ENCODE measurements around the gene BORCS5. TPM values are rescaled to one million over a fixed set of nuclear protein-coding genes. Genes with fewer than 3 reads are reported as not detected.
"Not testable (repeated sequence)": the region's sequence is repeated elsewhere in the genome, so short reads cannot be mapped to it uniquely, and the experiment has no call there.

Gene BORCS5
- total RNA-seq, 2 donors from 2014 or later: 11.6 to 17.9 TPM

DNA sequence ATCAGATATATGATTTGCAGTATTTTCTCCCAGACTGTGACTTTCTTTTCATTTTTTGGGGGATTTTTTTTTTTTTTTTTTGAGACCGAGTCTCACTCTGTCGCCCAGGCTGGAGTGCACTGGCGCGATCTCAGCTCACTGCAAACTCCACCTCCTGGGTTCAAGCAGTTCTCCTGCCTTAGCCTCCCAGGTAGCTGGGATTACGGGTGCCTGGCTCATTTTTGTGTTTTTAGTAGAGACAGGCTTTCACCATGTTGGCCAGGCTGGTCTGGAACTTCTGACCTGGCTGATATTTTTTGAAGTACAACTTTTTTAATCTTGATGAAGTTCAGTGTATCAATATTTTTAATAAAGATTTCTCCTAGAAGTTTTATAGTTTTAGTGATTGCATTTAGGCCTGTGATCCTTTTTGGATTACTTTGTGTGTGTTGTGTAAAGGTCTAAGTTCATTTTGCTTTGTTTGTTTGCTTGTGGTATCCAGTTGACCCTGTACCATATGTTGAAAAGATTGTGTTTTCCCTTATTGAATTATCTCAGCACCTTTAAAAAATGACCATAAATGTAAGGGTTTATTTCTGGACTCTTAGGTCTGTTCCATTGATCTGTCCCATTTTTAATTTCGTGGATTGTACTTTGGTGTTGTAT lies 24.2 kb downstream of the BORCS5 start:
- intact Hi-C loops (cut with DNase I): no loop called here
- DNase-seq (ENCODE audit: low spot score): no peak

DNA sequence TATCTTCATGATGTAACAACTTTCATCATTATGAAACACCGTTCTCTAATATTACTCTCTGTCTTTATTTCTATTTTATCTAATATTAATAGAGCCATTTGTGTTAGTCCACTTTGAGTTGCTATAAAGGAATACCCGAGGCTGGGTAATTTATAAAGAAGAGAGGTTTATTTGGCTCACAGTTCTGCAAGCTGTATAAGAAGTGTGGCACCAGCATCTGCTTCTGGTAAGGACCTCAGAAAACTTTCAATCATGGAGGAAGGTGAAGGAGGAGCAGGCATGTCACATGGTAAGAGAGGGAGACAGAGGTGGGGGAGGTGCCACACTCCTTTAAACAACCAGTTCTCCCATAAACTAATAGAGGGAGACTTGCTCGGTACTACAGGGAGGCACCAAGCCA lies 25.1 kb downstream of the BORCS5 start:
- no peak for DNase-seq (ENCODE audit: low spot score)
- intact Hi-C loops (cut with DNase I): no loop called here

DNA sequence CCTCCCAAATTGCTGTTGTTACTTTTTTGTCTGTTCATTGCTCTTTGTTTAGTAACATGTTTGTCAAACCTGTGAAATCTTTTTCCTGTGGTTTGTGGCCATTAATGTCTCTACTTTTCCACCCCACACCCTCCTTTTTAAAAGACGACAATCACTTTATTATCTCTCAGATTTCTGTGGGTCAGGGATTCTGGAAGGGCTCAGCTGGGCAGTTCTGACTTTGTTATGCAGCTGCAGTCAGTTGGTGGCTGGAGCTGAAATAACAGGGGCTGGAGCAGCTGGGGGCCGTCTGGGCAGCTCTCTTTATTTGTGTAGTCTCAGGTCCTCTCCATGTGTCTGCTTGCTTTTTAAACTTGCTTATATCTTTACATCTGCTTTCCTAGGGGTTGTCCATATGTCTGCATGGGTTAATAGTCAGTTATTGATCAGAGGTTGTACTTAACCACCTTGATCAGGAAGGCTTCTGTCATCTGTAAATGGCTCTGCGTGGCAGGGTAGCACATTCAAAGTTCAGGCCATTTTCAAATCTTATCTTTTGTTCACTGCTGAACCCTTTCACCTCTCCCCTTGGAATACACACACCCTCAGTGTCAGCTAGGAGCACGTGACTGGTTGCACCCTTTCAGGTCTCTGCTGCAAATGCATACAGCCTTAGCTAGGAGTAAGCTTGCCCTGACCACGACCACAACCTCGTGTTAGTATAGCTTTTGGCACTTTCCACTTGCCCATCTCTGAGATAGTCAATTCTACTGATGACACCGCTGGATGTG lies 27.9 kb downstream of the BORCS5 start:
- DNase-seq (ENCODE audit: low spot score): no peak
- intact Hi-C loops (cut with DNase I): no loop called here

DNA sequence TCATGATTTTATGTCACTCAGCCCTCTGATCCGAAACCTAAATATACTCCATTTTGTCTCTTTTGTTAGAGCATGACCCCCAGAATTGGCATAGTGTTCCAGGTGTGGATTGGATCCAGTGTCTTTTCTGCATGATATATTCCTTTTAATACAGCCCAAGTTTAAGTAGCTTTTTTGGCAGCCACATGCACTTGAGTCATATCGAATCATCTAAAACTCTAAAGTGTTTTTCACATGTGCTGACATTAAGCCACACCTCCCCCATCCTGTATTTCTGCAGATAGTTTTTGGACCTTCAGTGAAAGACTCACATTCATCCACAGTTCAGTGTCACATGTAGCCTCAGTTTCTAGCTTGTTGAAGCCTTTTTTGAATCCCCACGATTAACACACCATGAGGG lies 30.6 kb downstream of the BORCS5 start:
- no peak for DNase-seq (ENCODE audit: low spot score)
- intact Hi-C loops (cut with DNase I): no loop called here

DNA sequence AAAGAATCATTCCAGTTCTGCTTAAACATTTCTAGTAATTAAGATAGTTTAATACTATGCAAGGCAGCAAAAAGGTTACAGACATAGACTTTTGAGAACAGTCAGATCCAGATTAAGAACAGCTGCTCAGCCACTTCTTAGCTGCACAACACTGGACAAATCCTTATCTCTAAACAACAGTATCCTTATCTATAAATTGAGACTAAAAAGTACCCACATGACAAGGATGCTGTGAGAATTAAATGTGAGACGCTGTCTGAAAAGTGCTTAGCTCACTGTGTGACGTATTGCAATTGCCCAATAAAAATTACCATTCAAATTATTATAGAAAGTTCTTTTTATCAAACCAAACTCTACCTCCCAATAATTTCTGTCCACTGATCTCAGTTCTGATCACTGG lies 35.5 kb downstream of the BORCS5 start:
- no peak for DNase-seq (ENCODE audit: low spot score)
- intact Hi-C loops (cut with DNase I): loop anchor here in 1 of 2 donors (10.0 kb wide), 1 partner anchor 112 kb away; no protein-coding TSS in a partner anchor

DNA sequence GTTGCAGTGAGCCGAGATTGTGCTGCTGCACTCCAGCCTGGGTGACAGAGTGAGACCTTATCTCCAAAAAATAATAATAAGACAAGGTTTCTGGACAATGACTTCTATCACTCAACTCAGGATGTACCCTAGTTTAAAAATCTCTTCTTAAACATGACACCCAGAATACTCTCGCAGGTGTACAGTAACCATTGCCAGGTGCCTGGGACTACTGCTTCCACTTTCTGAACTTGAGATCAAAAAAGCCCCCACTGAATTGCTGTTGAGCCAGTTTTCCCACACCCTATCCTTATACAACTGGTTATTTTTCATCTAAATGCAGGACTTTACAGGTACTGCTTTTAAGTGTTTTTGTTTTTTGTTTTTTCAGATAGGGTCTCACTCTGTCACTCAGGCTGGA lies 36.3 kb downstream of the BORCS5 start:
- no peak for DNase-seq (ENCODE audit: low spot score)
- intact Hi-C loops (cut with DNase I): loop anchor here in 1 of 2 donors (10.0 kb wide), 1 partner anchor 112 kb away; no protein-coding TSS in a partner anchor

DNA sequence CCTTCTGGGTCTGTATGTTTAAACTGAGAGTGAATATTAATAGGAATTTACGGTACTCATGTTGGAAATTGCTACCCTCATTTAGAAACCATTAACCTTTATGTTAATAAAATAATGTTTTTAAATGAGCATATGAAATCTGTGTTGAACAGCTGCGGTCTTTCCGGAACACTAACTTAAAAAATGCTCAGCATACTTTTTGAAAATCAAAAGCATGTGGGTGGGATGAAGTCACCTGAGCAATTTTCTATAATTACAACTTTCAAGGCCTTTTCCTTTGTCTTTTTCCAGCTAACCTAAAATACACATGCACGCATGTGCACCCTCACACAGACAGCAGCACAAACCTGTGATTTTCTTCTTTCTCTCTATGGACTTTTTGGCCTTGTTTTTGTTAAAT lies 39.8 kb downstream of the BORCS5 start:
- intact Hi-C loops (cut with DNase I): loop anchor here (1.0 to 10.0 kb wide), 2 partner anchors 108 kb away; no protein-coding TSS in a partner anchor
- DNase-seq (ENCODE audit: low spot score): no peak

DNA sequence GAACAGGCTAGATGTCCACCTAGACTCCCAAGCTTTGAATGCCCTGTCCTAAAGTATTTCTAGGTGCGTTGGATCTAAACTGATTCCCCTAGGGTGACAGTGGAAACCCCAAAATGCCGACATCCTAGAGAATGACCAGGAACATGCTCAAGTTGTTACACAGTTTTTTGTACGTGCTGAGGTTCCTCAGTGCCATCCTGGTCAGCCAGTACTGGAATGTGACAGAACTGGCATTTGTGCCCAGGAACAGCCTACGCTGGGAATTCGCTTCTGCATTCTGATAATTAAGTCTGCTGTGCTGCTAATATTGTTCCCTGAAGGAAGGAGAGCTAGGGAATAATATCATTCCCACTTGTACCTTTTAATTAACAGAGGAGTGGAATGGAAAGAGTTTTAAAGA lies 40.3 kb downstream of the BORCS5 start:
- DNase-seq (ENCODE audit: low spot score): no peak
- intact Hi-C loops (cut with DNase I): loop anchor here (1.0 to 10.0 kb wide), 2 partner anchors 107 to 108 kb away; no protein-coding TSS in a partner anchor

DNA sequence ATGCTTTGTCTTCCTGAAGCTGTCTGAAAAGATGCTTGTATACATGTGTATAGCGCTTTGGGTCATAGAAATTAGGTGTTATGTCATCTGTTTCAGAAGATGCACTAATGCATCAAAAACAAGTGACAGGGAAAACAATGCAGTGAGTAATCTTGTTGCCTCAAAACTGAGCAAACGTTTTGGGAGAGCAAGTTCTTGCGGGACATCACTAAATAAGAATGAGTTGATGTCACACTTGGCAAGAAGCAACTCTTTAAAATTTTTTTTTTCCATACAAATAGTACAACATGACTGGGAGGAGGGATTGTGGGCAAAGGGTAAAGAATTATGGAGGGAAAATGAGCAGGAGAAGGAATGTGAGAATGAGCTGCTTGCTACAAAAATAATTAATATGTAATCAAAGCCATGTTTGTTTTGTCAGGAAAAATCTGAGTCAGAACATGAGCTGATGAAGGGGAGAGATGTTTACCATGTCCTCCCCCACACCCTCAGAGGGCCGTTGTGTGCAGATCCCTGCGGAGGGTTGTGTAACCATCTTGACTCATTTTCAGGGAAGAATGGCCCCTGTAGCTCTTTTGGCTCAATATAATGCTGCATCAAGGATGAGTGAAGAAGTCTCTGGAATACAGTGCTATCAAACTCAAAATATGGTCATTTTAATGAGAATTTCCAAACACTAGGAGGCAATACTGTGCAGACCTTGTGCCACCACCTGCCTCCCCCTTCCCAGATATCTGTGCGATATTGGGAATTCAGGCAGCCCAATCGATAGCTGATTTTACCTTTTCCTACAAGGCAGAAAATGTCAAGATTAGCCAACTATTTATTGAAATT lies 41.4 kb downstream of the BORCS5 start:
- intact Hi-C loops (cut with DNase I): loop anchor here in 1 of 2 donors (10.0 kb wide), 1 partner anchor 107 kb away; no protein-coding TSS in a partner anchor
- no peak for DNase-seq (ENCODE audit: low spot score)

DNA sequence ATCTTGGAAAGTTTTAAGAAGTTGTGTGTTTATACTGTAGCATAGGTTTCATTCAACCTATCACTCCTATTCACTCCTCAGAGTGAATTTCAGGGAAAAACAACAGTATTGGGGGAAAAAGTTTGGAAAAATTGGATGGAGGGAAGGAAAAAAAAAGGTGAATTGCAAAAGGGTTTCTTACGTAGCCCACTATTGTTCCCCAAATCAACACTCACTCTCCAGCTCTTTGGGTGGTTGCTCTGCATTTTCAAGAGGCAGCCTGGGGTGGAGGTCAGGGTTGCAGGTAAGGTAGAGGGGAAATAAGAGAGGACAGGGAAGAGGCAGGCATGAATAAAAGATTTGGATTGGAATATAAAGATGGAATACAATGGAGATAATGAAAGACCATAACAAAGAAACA lies 42.3 kb downstream of the BORCS5 start:
- DNase-seq (ENCODE audit: low spot score): no peak
- intact Hi-C loops (cut with DNase I): loop anchor here in 1 of 2 donors (10.0 kb wide), 1 partner anchor 106 kb away; no protein-coding TSS in a partner anchor

DNA sequence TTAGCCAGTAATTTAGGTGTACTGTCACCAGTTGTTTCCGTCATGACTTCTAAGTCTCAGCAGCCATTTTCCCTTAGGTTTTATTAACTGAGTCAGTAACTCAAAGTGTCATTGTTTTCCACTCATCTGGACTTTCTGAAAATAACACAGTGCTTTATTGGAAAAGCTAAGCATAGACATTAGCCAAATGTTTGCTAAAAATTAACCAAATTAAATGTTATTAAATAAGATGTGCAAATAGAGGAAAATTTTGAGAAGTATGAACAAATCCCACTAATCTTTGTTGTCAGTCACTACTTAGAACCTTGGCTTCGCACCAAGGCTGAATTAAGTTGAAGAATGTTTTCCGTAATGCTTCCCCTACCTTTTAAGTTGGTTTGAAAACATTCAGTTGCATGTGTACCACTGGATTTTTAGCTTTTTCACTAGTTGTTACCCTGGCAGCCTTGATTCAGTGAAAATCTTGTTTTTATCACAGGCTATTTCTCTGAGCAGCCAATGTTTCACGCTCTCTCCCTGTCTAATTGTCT lies 43.0 kb downstream of the BORCS5 start:
- intact Hi-C loops (cut with DNase I): loop anchor here in 1 of 2 donors (10.0 kb wide), 1 partner anchor 105 kb away; no protein-coding TSS in a partner anchor

DNA sequence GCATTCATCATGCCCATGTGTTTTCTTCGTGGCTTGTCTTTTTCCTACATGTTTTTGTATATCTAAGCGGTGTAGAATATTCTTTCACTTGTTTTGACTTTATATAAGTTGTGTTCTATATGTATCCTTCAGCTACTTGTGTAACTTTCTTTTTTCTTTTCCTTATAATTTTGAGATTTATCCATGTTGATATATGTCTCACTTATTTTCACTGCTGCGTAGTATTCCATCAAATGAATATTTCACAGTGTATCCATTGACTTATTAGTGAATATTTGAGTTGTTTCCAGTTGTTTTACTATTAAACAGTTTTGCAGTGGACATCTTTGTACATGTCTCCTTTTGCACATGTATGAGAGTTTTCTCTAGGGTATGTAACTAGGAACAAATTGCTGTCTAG lies 43.9 kb downstream of the BORCS5 start:
- DNase-seq (ENCODE audit: low spot score): no peak
- intact Hi-C loops (cut with DNase I): no loop called here

More for the DNA sequence above, 43.0 kb downstream of the BORCS5 start:
- DNase-seq (ENCODE audit: low spot score): no peak

DNA sequence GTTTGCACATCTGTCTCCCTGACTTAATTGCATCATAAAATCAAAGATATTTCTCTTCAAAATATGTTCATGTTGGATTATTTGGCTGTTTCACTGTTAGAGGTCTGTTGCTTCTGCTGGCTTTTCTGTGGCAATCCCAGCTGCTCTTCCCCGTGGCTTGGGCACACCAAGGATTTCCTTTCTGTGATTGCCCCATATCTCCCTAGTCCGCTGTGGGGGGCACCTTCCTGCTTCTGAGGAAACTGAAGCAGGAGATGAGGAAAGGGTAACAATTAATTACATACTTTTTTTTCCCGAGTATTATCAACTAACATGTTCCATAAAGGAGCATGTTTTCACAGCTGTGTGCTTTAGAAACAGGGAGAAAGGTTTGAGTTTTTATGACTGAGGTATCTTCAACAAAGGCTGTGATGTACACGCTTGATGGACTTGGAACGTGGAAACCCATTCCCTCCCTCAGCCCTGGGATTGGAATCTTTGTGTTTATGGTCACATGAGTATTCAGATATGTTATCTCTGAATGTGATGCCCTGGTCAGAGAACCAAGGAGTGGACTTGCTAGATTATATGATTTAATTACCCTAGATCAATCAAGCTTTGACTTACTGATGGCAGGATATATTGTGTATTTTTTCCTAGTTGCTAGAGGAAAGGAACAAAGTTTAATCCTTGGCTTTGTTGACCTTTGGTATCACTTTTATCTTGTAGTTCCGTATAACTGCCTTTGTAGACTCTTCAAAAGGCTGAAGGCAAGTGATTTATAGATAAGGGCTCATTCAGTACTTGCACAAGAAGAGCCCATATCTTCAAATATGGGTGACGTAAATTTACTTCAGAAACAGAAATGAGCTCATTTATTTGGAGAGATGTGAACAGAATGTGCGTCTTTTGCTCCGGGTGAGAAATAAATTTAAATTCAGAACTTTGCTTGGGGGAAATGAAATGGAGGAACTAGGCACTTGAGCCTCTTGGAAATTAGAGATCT lies 46.7 kb downstream of the BORCS5 start:
- intact Hi-C loops (cut with DNase I): no loop called here
- DNase-seq (ENCODE audit: low spot score): no peak

DNA sequence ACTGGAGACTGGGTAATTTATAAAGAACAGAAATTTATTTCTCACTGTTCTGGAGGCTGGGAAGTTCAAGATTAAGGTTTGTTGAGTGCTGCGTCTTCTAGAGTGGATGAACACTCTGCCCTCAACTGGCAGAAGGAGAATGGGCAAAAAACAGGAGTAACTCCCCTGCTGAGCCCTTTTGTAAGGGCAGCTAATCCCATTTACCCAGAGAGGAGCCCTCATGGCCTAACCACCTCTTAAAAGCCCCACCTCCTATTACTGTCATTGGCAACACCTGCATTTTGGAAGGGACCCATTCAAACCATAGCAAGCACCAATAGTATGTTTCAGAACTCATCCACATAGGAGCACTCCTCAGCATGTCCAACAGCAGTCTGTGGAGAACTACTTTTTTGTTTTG lies 47.4 kb downstream of the BORCS5 start:
- intact Hi-C loops (cut with DNase I): no loop called here

DNA sequence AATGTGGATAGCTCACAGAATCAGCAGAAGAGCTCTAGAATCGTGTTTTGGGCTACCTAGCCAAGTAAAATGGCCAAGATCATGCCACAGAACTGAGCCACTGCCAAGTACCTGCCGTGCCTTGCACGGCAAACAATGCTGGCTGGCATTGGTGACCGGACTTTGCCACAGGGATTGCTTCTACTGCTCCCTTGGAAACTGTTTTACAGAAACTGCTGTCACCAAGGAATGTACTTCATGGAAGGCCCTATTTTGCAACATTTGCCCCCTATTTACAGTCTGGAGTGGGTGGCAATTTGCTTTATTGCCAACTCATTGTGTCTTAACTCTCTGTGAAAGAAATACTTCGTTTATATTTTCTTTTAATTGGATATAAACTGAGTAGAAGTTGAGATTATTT lies 49.0 kb downstream of the BORCS5 start:
- intact Hi-C loops (cut with DNase I): no loop called here
- no peak for DNase-seq (ENCODE audit: low spot score)

More for the DNA sequence above, 47.4 kb downstream of the BORCS5 start:
- DNase-seq (ENCODE audit: low spot score): no peak

DNA sequence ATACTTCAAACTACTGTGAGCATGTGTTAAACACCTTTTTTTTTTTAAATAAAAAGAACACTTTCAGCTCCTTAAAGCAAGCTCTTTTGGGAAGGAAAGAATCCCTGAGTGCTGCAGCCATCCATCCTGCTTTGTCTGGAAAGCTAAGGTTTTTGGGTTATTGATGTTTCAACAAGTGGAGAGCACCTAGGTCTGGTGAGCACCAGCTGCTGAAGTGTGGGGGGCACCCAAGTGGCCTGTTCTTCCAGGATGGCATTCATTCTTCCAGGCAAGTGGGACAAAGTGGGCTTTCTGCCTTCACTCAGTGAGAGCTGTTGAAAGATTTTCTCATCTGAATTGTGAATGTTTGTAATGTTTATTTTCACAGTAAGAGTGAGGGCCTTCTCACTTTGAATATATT lies 49.9 kb downstream of the BORCS5 start:
- DNase-seq (ENCODE audit: low spot score): no peak
- intact Hi-C loops (cut with DNase I): no loop called here

DNA sequence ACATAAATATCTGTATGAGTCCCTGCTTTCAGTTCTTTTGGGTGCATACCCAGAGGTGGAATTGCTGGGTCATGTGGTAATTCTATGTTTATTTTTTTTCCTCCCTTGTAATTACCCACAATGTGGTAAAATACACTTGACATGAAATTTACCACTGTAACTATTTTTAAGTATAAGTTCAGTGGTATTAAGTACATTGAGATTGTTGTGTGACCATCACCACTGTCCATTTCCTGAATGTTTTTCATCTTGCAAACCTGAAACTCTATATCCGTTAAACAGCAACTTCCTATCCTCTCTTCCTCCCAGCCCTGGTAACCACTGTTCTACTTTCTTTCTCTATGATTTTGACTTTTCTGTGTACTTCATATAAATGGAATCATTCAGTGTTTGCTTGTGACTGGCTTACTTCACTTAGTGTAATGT lies 51.4 kb downstream of the BORCS5 start:
- no peak for DNase-seq (ENCODE audit: low spot score)

DNA sequence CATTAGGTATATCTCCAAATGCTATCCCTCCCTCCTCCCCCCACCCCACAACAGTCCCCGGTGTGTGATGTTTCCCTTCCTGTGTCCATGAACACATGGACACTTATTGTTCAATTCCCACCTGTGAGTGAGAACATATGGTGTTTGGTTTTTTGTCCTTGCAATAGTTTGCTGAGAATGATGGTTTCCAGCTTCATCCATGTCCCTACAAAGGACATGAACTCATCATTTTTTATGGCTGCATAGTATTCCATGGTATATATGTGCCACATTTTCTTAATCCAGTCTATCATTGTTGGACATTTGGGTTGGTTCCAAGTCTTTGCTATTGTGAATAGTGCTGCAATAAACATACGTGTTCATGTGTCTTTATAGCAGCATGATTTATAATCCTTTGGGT lies 52.5 kb downstream of the BORCS5 start:
- DNase-seq (ENCODE audit: low spot score); intact Hi-C loops (cut with DNase I): not testable (repeated sequence)

More for the DNA sequence above, 51.4 kb downstream of the BORCS5 start:
- intact Hi-C loops (cut with DNase I): no loop called here
